ENCODE results near the gene ASB10. TPM values are rescaled to one million over a fixed set of nuclear protein-coding genes. Genes with fewer than 3 reads are reported as not detected.

The ASB10 gene
- total RNA-seq, 1 donor from 2014 or later: not detected

GRCh38 chr7:151179287-151179860, 7.7 kb downstream of the ASB10 start:
- no peaks in the 10 kb centered on the region for H3K36me3 Mint-ChIP-seq (ENCODE audit: low read depth)

GRCh38 chr7:151178831-151179230, 8.2 kb downstream of the ASB10 start:
- no peak for TF ChIP-seq CTCF (IDR thresholded peaks at IDR 0.05)
- Mint-ChIP-seq H3K27ac (ENCODE audit: unreplicated experiment) (no peak overlapping the region), H3K36me3 (ENCODE audit: low read depth) (no peaks in the 10 kb centered on the region), H3K27me3 (ENCODE audit: low read depth) (peaks cover 44% of the 10 kb centered on the region), H3K4me1 (ENCODE audit: low read depth) (no peaks in the 10 kb centered on the region), H3K4me3 (ENCODE audit: unreplicated experiment) (no peak overlapping the region), H3K9me3 (ENCODE audit: low read depth) (no peaks in the 10 kb centered on the region)
- no peak for DNase-seq (ENCODE audit: low spot score)

More at GRCh38 chr7:151179287-151179860, 7.7 kb downstream of the ASB10 start:
- H3K9me3 Mint-ChIP-seq (ENCODE audit: low read depth): no peaks in the 10 kb centered on the region
- DNase-seq (ENCODE audit: low spot score): no peak
- TF ChIP-seq CTCF (IDR thresholded peaks at IDR 0.05): no peak
- H3K27ac Mint-ChIP-seq (ENCODE audit: unreplicated experiment): no peak overlapping the region
- H3K27me3 Mint-ChIP-seq (ENCODE audit: low read depth): peaks cover 44% of the 10 kb centered on the region
- no peaks in the 10 kb centered on the region for H3K4me1 Mint-ChIP-seq (ENCODE audit: low read depth)
- H3K4me3 Mint-ChIP-seq (ENCODE audit: unreplicated experiment): no peak overlapping the region

GRCh38 chr7:151178236-151178635, 8.8 kb downstream of the ASB10 start:
- Mint-ChIP-seq H3K27ac (ENCODE audit: unreplicated experiment) (no peak overlapping the region), H3K4me3 (ENCODE audit: unreplicated experiment) (no peak overlapping the region), H3K36me3 (ENCODE audit: low read depth) (no peaks in the 10 kb centered on the region), H3K4me1 (ENCODE audit: low read depth) (no peaks in the 10 kb centered on the region), H3K9me3 (ENCODE audit: low read depth) (no peaks in the 10 kb centered on the region), H3K27me3 (ENCODE audit: low read depth) (peaks cover 48% of the 10 kb centered on the region)
- DNase-seq (ENCODE audit: low spot score): no peak
- no peak for TF ChIP-seq CTCF (IDR thresholded peaks at IDR 0.05)

- DNase-seq (ENCODE audit: low spot score): no peak
- Mint-ChIP-seq H3K4me1 (ENCODE audit: low read depth) (no peaks in the 10 kb centered on the region), H3K36me3 (ENCODE audit: low read depth) (no peaks in the 10 kb centered on the region), H3K4me3 (ENCODE audit: unreplicated experiment) (no peak overlapping the region), H3K27ac (ENCODE audit: unreplicated experiment) (no peak overlapping the region), H3K9me3 (ENCODE audit: low read depth) (no peaks in the 10 kb centered on the region), H3K27me3 (ENCODE audit: low read depth) (peaks cover 52% of the 10 kb centered on the region)
- TF ChIP-seq CTCF (IDR thresholded peaks at IDR 0.05): no peak
Observed at GRCh38 chr7:151177310-151177709, 9.7 kb downstream of the ASB10 start.

DNA sequence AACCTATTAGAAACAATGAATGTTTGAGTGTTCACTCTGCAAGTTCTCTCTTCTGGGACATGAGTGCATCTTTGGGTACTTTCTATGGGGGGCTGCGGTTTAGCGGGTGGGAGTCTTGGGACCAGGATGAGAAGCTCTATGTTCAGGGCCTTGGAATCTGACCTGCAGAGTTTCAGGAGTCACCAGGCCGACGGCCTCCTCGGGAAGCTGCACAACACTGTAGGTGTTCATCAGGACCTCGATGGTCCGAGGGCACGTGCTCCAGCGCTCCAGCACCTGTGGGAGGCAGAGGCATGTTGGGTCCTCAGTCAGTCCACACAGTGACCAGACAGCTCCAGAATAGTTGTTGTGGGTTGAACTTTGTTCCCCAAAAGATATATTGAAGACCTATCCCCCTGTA, 10.6 kb downstream of the ASB10 start:
- Mint-ChIP-seq H3K36me3 (ENCODE audit: low read depth) (no peaks in the 10 kb centered on the region), H3K9me3 (ENCODE audit: low read depth) (no peaks in the 10 kb centered on the region), H3K4me1 (ENCODE audit: low read depth) (no peaks in the 10 kb centered on the region), H3K27ac (ENCODE audit: unreplicated experiment) (no peak overlapping the region), H3K4me3 (ENCODE audit: unreplicated experiment) (no peak overlapping the region), H3K27me3 (ENCODE audit: low read depth) (peaks cover 49% of the 10 kb centered on the region)
- no peak for DNase-seq (ENCODE audit: low spot score)
- TF ChIP-seq CTCF (IDR thresholded peaks at IDR 0.05): no peak

Data from chondrocyte (in vitro differentiated cells).